ENCODE measurements around the gene PARD6A. TPM values are rescaled to one million over a fixed set of nuclear protein-coding genes. Genes with fewer than 3 reads are reported as not detected.

The PARD6A gene
- total RNA-seq, 4 donors from 2014 or later, result 11.3 to 22.8 (median 16.0) TPM

DNA sequence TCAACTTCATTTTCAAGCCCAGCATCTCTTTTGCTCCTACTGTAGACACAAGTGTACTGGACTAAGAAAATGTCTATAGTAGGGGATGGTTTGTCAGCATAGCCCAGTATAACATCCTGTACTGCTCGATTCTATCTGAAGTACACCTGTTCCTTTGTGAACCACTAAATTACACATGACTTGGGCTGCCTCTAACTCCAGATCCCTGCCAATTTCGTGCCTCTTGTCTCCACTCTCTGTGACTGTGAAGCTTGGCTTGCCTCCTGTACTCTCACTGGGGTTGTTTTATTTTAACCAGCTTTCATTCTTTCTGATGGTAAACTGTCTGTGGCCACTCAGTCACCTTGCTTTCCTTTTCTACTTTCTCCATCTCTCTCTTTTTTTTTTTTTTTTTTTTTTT is 33.9 kb downstream of the PARD6A start:
- WGBS, result 81% methylated on average over 2 of the region's 2 CpGs
- H3K27ac ChIP-seq (replicated peaks in 1 of 4), result no peak overlapping the region
- H3K4me3 ChIP-seq, result no peak overlapping the region
- intact Hi-C loops (cut with DNase I), result no loop called here
- no peaks in the 10 kb centered on the region for H3K27me3 ChIP-seq
- no peaks in the 10 kb centered on the region for H3K4me1 ChIP-seq
- no peaks in the 10 kb centered on the region for H3K9me3 ChIP-seq
- TF ChIP-seq, protein P1, sequence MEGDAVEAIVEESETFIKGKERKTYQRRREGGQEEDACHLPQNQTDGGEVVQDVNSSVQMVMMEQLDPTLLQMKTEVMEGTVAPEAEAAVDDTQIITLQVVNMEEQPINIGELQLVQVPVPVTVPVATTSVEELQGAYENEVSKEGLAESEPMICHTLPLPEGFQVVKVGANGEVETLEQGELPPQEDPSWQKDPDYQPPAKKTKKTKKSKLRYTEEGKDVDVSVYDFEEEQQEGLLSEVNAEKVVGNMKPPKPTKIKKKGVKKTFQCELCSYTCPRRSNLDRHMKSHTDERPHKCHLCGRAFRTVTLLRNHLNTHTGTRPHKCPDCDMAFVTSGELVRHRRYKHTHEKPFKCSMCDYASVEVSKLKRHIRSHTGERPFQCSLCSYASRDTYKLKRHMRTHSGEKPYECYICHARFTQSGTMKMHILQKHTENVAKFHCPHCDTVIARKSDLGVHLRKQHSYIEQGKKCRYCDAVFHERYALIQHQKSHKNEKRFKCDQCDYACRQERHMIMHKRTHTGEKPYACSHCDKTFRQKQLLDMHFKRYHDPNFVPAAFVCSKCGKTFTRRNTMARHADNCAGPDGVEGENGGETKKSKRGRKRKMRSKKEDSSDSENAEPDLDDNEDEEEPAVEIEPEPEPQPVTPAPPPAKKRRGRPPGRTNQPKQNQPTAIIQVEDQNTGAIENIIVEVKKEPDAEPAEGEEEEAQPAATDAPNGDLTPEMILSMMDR (IDR thresholded peaks at IDR 0.05), result no peak
- TF ChIP-seq POLR2AphosphoS5 (IDR thresholded peaks at IDR 0.05) (no peak), EP300 (IDR thresholded peaks at IDR 0.05) (no peak), POLR2A (IDR thresholded peaks at IDR 0.05; ENCODE audit: low read depth) (no peak)
- DNase-seq (ENCODE audit: extremely low spot score), result no peak
- no peaks in the 10 kb centered on the region for H3K36me3 ChIP-seq

GRCh38 chr16:67697422-67698185 is 36.8 kb downstream of the PARD6A start:
- Histone ChIP-seq H3K36me3 (no peaks in the 10 kb centered on the region), H3K4me3 (no peak overlapping the region), H3K4me1 (no peaks in the 10 kb centered on the region), H3K27ac (replicated peaks in 1 of 4) (no peak overlapping the region), H3K27me3 (no peaks in the 10 kb centered on the region), H3K9me3 (no peaks in the 10 kb centered on the region)
- DNase-seq (ENCODE audit: extremely low spot score), result no peak
- TF ChIP-seq POLR2AphosphoS5 (IDR thresholded peaks at IDR 0.05), result no peak
- TF ChIP-seq EP300 (IDR thresholded peaks at IDR 0.05), result no peak
- TF ChIP-seq, protein P1 (IDR thresholded peaks at IDR 0.05), result no peak
- no peak for TF ChIP-seq POLR2A (IDR thresholded peaks at IDR 0.05; ENCODE audit: low read depth)
- 96% methylated on average over 4 of the region's 4 CpGs for WGBS
- intact Hi-C loops (cut with DNase I), result no loop called here

DNA sequence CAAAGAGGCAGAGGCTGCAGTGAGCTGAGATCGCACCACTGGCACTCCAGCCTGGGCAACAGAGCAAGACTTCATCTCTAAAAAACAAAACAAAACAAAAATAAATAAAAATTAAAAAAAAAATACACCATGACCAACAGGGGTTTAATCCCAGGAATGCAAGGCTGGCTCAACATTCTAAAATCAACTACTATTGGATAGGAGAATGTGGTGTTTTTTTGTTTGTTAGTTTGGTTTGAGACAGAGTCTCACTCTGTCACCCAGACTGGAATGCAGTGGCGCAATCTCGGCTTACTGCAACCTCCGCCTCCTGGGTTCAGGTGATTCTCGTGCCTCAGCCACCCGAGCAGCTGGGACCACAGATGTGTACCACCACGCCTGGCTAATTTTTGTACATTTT is 38.5 kb downstream of the PARD6A start:
- no peak for DNase-seq (ENCODE audit: extremely low spot score)
- no peaks in the 10 kb centered on the region for H3K27me3 ChIP-seq
- TF ChIP-seq, protein P1 (IDR thresholded peaks at IDR 0.05), result no peak
- TF ChIP-seq POLR2A (IDR thresholded peaks at IDR 0.05; ENCODE audit: low read depth) (no peak), POLR2AphosphoS5 (IDR thresholded peaks at IDR 0.05) (no peak)

DNA sequence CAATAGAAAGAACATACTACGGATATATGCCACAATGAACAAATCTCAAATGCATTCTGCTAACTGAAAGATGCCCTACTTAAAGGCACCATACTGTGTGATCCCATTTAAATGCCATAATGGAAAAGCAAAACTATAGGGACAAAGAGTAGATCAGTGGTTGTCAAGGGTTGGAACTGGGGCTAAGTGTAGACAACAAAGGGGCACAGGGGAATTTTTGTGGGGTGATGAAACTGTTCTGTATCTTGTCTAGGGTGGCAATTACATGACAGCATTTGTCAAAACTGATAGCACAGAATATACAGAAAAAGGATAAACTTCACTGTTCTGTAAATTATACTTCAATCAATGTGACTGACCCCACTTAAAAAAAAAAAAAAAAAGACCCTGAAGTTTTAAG is 40.7 kb downstream of the PARD6A start:
- Histone ChIP-seq H3K36me3 (no peaks in the 10 kb centered on the region), H3K4me3 (no peak overlapping the region), H3K27me3 (no peaks in the 10 kb centered on the region), H3K4me1 (peaks cover 0 to 16% (median 3%) of the 10 kb centered on the region in 4 donors), H3K9me3 (no peaks in the 10 kb centered on the region), H3K27ac (replicated peaks in 1 of 4) (no peak overlapping the region)
- WGBS, result 97% methylated on average over 1 of the region's 1 CpG
- DNase-seq (ENCODE audit: extremely low spot score), result no peak
- intact Hi-C loops (cut with DNase I), result no loop called here
- TF ChIP-seq, protein P1 (IDR thresholded peaks at IDR 0.05), result no peak
- no peak for TF ChIP-seq EP300 (IDR thresholded peaks at IDR 0.05)
- no peak for TF ChIP-seq POLR2AphosphoS5 (IDR thresholded peaks at IDR 0.05)
- TF ChIP-seq POLR2A (IDR thresholded peaks at IDR 0.05; ENCODE audit: low read depth), result no peak

More for the DNA sequence above, 38.5 kb downstream of the PARD6A start:
- Histone ChIP-seq H3K9me3 (no peaks in the 10 kb centered on the region), H3K27ac (replicated peaks in 1 of 4) (no peak overlapping the region), H3K36me3 (no peaks in the 10 kb centered on the region), H3K4me1 (peaks cover 0 to 8% (median 0%) of the 10 kb centered on the region in 4 donors), H3K4me3 (no peak overlapping the region)
- intact Hi-C loops (cut with DNase I), result no loop called here
- WGBS, result 100% methylated on average over 7 of the region's 7 CpGs
